ENCODE measurements around the gene TEDC1.

- TF ChIP-seq POLR2A (IDR thresholded peaks at IDR 0.05) (no peak), CTCF (IDR thresholded peaks at IDR 0.05) (no peak)
Observed at GRCh38 chr14:105483300-105484068, 7.6 kb upstream of the TEDC1 start.
